NCI-H446 (cell line): ENCODE measurements around the gene CLIP4.

Source experiments
- DNase-seq, 2 experiments: peaks; one replicate each; lab custom pipeline; 2025; lab: John Stamatoyannopoulos, UW

CLIP4 gene

DNA sequence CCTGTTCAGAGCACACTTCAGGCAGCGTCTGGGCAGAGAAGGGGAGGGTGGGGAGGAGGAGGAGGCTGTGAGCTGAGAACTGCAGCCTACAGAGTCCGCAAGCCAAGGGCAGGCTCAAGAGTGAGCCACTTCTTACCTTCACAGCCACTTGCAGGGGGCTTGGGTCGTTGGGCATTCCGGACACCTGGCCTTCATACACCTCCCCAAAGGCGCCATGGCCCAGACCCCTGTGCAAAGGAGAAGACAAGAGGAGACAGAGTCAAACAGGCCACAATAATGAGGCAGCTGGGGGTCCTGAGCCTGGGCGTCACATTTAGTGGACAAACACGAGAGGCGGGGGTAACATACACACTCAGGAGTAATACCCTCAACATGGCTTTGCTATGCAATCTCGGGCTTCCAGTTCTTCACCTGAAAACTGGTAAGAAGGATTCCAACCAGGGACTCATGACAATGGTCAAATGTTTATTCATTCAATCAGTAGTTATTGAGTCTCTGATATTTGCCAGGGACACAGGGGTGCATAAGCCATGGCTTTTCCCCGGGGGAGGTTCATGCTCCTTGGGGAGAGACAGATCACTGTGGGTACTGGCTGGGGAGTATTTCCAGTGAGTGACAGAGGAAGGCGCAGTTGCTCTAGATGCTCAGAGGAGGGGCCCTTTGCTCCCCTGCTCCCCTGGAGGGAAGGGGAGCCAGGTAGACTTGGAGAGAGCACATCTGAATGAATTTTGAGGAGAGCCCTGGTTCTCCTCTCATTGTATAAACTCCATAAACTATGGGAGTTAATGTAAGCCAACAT is 107.4 kb downstream of the CLIP4 start:
- DNase-seq = no peak

DNA sequence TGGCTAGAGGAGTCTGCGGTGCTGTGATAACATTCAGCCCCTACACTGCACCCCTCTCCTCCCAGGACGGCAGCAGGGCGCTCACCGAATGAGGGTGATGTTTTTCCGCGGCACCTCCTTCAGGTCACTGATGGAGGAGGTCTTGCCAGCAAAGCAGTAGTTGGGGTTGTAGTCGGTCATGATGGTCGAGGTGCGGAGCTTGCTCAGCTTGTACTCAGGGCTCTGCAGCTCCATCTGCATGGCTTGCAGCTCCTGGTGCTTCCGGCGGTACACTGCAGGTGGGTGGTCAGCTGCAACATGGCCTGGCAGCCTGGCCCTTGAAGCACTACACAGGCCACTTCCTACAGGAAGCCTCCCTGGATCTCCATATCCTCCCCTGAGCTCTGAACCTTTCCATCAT is 108.0 kb downstream of the CLIP4 start:
- no peak for DNase-seq

DNA sequence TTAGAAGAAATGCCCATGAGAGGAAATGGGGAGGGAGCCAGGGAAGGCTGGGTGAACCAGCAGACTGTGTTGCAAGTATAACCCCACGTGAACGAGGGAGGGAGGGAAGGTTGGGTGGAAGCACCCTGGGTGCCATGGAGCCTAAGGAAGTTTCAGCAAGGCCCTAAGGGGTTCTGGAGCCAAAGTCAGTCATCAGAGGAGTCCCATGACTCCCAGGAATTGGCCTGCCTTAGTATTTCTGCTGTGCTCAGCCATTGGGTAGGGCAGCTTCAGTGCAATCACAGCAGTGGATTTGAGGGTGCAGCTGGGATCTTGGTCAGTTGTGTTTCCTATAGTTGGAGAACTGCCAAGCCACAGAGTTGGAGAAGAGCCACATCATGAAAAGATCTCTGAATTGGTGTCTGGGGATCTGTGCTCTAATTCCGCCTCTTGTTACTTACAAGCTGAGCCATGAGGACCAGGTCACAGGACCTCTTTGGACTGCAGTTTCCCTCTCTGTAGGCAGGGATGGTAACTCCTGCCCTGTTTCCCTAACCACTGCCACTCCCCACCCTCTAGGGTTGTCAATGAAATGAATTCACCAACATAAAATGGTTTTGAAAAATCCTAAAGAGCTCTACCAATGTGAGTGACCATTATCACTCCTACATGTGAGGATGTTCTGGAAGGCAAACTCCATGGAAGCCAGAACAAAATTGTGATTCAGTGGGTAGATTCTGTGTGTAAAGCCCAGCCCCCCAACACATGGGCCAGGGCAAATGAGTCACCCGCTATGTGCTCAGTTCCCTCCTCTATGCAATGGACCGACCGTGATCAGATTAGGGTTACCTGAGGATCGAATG is 108.9 kb downstream of the CLIP4 start:
- DNase-seq = peak in 1 of 2 experiments; percentile 8

DNA sequence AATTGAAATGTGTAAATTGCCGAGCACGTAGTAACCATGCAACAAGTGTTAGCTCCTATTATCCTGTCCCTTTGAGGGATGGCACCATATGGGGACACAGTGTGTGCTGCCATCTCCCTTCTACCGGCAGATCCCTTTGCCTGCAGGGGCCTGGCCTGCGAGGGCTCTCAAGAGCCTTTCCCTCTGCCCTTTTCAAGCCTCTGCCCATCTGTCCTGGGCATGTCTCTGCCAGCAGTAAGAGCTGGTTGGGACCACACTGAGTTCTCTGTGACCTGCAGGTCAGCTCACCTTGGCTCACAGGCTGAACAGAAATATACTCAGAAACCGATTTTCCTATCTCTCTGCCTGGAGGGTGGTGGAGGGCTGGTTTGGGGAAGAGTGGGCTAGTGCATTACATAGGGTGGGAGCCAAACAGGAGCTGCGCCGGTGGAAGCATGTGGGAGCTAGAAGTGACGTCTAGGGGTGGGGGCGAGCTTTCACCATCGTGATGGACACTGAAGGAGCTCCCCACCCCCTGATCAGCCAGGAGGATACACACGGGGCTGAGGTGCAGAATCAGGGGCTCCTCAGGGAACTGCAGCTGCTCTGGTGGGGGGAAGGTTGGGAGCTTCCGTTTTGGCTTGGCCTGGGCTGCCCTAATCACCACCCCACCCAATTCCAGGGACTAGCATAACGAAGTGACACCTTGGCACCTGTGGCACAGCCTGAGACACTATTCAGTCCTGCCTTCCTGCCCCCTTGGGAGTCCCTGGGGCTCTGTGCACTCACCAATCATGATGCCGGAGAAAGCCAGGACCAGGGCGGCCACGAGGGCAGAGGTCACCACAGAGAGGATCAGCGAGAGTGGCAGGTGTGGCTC is 109.7 kb downstream of the CLIP4 start:
- DNase-seq = no peak

DNA sequence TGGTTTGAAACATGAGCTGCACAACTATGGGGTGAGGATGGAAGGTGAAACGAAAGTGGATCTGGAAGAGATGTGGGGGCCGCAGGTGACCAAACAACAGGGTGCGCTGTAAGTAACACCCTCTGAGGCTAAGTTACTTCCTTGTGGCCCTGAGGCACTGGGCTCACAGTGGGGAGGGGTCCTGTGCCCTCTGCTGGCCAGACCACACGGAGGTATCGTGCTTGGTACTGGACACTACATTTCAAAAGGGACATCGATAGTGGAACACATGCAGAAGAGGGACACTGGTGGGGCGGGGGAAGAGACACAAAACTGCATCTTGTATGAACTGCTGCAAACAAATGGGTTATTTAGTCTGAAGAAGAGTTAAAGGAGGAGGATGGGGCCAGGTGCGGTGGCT is 110.6 kb downstream of the CLIP4 start:
- DNase-seq = no peak

DNA sequence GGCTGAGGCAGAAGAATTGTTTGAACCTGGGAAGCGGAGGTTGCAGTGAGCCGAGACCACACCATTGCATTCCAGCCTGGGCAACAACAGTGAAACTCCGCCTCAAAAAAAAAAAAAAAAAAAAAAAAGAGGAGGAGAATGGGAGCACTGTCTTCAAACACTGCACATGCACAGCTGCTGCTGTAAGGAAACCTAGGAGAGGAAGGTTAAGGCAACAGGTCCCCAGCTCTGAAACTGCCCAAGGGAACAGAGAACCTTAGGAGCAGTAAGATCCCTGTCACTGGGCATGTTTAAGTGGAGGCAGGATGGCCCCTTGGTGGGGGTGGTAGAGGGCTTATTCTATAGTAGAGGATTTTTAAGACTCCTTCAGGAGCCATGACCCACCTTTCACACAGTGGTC is 111.2 kb downstream of the CLIP4 start:
- no peak for DNase-seq

DNA sequence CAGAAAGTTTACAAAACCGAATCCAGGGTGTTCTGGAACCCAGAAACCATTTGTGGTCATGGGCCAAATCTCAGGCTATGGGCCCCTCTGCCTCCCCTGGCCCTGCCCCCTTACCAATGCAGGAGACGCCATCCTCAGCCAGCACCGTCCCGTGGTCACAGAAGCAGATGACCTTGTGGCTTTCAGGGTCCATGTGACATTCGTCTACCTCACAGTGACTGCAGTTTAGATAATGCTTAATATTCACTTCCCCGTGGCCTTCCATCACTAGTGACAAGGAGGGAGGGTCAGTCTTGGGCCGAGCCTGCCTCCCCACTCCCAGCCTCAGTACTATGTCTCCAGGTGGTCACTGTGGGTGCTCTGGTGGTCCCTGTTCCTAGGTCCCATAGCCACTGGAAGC is 111.6 kb downstream of the CLIP4 start:
- no peak for DNase-seq

DNA sequence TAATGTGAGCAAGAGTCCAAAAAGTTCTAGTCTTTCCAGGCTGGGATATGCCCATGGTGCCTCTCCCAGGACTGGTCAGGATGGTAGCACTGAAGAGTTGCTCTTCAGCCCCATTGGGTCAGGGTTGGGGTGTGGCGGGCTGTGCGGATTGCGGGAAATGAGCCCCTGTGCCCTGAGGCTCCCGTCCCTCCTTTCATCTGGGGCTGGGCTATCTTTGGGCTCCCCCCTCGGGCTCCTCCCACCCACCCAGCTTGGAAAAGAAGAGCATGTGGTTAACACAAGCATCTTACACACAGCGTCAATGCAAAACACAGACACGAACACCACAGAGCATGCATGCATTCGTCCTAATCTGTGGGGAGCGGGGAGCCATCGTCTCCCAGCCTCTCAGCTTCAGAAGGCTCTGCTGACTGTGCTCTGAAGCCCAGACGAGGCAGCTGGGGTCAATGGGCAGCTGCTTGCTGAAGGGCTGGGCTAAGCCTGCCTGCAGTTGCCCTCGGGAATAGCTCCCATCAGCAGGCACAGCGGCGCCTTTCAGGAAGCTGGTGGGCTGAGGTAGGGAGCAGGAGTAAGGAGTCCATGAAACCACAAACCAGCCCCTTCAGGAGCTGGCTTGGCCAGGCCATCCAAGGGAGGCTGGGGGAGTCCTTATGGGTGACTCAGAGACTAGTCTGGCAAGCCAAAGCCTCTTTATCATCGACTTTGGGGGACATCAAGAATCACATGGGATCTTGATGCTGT is 112.9 kb downstream of the CLIP4 start:
- DNase-seq = no peak

DNA sequence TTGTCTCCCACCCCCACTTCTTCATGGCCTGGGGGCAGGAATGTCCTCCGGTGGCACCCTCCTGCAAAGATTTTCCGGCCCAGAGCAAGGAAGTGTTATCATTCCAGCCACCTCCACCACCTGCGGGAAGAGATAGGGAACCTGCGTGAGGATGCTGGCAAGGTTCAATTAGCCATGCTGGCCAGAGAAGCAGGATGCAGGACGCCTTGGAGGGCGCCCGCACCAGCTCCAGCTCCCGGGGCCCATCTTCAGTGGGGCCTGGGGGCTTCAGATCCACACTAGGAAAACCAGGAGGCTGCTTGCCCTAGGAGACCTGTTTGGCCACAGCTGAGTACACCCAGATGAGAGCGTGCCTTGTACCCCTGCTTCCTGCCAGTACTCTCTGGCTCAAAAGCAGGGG is 113.7 kb downstream of the CLIP4 start:
- DNase-seq = no peak

DNA sequence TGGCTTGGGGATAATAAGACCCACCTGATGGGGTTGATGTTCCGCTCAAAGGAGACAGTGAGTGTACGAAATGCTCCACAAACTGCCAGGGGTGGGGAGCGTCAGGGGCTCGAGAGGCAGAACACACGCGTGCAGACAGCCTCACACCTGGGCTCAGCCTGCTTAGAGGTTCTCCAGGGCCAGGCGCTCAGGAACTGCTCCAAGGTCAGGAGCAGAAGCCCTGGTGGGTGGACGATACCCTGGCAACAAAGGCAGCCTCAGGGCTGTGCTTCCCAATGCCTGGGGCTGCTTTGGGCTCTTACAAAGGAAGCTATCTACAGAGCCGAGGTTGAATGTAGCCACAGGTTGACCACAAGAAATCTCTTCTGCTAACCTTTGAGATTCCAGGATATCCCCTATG is 114.4 kb downstream of the CLIP4 start:
- DNase-seq = no peak

DNA sequence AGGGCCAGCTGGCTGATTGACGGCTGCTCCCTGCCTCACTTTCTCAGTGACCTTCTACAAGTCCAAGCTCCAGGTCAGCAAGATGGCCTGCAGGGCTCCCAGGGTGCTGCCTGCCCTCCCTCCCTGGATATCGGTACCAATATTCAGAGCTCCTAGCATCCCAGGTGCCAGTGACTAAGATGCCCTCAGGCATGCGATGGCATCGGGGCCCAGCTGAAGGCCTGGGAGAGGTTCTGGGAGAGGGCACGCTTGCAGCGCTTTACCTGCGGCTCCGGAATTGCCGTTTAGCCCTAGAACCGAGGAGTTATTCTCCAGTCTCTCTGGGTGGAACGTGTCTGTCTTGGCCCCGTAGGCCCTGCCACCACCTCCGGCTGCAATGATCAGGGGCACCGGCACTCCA is 116.8 kb downstream of the CLIP4 start:
- DNase-seq = no peak

DNA sequence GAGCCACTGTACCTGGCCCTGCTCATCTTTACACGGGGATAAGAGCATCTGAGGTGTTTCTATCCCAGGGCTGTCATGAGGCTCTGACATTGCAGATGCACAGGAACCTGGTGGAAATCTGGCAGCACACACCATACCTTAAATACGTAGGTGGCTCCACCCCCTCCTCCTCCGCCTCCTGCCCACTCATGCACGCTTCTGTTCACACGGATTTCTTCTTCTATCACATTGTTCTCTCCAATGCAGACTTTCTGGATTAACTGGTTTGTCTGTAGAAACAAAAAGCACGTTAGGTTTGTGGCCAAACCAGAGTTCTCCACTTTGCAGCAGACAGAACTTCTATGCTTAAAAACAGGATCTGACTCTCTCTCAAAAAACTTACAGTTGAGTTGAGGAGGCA is 118.2 kb downstream of the CLIP4 start:
- DNase-seq = no peak

DNA sequence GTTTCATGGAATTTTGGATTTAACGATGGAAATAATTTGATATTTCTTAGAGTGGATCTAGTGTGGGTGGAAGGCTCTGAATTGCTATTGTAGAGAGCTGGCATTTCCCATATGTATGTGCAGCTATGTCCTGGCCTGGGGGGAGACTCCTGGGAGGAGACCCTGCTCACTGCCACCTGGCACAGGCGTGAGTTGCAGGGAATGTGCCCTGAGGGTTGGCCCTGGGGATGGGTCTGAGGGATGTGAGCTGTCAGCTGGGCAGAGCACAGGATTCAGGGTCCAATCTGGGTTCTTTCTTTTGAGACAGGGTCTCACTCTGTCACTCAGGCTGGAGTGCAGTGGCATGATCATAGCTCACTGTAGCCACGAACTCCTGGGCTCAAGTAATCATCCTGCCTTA is 120.2 kb downstream of the CLIP4 start:
- no peak for DNase-seq

DNA sequence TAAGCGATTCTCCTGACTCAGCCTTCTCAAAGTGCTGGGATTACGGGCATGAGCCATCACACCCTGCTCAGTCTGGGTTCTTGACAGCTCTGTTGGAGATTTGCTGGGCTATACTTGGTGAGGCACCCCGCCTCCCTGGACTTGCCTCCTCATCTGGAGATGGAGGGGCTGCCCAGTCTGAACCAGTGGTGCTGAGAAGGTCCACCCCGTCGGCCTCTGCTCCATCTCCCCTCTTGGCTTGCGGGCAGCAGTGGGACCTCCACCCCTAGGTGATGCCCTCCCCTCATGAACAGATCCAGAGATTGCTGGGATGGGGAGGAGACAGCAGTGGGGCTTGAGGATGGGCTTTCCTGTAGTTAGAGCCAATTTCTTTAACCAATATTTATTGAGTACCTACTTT is 120.9 kb downstream of the CLIP4 start:
- no peak for DNase-seq

DNA sequence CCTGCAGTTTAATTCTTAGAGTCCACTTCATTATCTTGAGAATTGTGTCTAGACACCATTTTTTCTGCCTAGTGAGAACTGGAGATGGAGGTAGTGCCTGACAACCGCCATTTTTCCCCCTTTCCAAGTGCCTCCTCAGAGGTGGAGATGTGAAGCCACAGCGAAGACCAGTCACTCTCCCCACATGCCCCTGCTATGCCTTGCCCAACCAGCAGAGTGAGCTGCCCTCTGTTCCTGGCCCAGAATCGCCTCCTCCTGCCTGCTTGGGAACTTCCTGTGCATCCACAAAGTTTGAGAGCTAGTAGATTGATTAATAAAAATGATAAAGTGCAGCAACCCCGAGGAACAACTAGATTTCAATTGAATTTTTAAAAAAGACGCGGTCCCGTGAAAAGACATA is 123.3 kb downstream of the CLIP4 start:
- DNase-seq = peak in 1 of 2 experiments; percentile 17
